Smooth muscle cell (in vitro differentiated cells): ENCODE measurements around the gene HS6ST3. TPM values are rescaled to one million over a fixed set of nuclear protein-coding genes. Genes with fewer than 3 reads are reported as not detected.

Experiments used
- DNase-seq: peaks from one replicate; lab custom pipeline; 2025; ENCODE audit not compliant: unreplicated experiment; lab: John Stamatoyannopoulos, UW
- H2AFZ ChIP-seq: fragments of 200-600 bp; sonication (generic); 2 replicates; pipeline ENCODE4 v1.6.0; 2016; ENCODE audit warnings: antibody characterized with exemption, low read depth, mild to moderate bottlenecking
- H3F3A ChIP-seq: fragments of 200-600 bp; sonication (generic); 2 replicates; pipeline ENCODE4 v1.6.0; 2017; ENCODE audit warnings: antibody characterized with exemption, low read depth
- H3K27ac ChIP-seq: fragments of 200-600 bp; sonication (generic); 2 replicates; pipeline ENCODE4 v1.5.1; 2016; ENCODE audit warnings: low read depth, mild to moderate bottlenecking
- H3K27me3 ChIP-seq: fragments of 200-600 bp; sonication (generic); 2 replicates; pipeline ENCODE4 v1.6.1; 2016; ENCODE audit warnings: low read depth, mild to moderate bottlenecking
- H3K36me3 ChIP-seq: fragments of 200-600 bp; sonication (generic); 2 replicates; pipeline ENCODE4 v1.5.1; 2016; ENCODE audit warnings: low read depth
- H3K4me1 ChIP-seq: fragments of 200-600 bp; sonication (generic); 2 replicates; pipeline ENCODE4 v1.5.1; 2016; ENCODE audit warnings: low read depth
- H3K4me2 ChIP-seq: fragments of 200-600 bp; sonication (generic); 2 replicates; pipeline ENCODE4 v1.6.0; 2016; ENCODE audit warnings: mild to moderate bottlenecking
- H3K4me3 ChIP-seq: fragments of 200-600 bp; sonication (generic); 2 replicates; pipeline ENCODE4 v1.5.1; 2016; ENCODE audit warnings: mild to moderate bottlenecking
- H3K79me2 ChIP-seq: fragments of 200-600 bp; sonication (generic); 2 replicates; pipeline ENCODE4 v1.6.0; 2016; ENCODE audit warnings: low read depth, mild to moderate bottlenecking
- H3K9ac ChIP-seq: fragments of 200-600 bp; sonication (generic); 2 replicates; pipeline ENCODE4 v1.6.0; 2016; ENCODE audit warnings: low read depth
- H3K9me3 ChIP-seq: fragments of 200-600 bp; sonication (generic); replicated peaks from 2 replicates; pipeline ENCODE4 v1.5.1; 2016; ENCODE audit warnings: low read depth
- H4K20me1 ChIP-seq: fragments of 200-600 bp; sonication (generic); 2 replicates; pipeline ENCODE4 v1.6.0; 2016; ENCODE audit warnings: low read depth
- WGBS: methylation state at CpG from one replicate; pipeline ENCODE4 v1.1.7; 2016; ENCODE audit warnings: low lambda C conversion rate; 5-methylcytosine and 5-hydroxymethylcytosine counted together
- polyA plus RNA-seq: library from polyadenylated mRNA; unstranded; fragments of >200 nt; fragmentation: Nextera tagmentation; extraction: Ambion mirVana; gene quantifications from 2 replicates; pipeline ENCODE4 v1.2.1, GENCODE V29; 2016
- total RNA-seq: library from RNA; depleted of rRNA; stranded (reverse); fragments of >200 nt; gene quantifications from 2 replicates; pipeline ENCODE4 v1.2.3, GENCODE V29; 2014
- TF ChIP-seq, protein P1 (sequence below): fragments of 200-600 bp; sonication (generic); IDR thresholded peaks from 2 replicates; pipeline ENCODE4 v1.5.1; 2017; ENCODE audit warnings: borderline replicate concordance, mild to moderate bottlenecking, antibody characterized with exemption; ENCODE audit not compliant: insufficient read depth, poor library complexity, severe bottlenecking

Gene HS6ST3
- total and polyA plus RNA-seq, 2 experiments from 2014 or later: 0.09 TPM; not detected in 1

DNA sequence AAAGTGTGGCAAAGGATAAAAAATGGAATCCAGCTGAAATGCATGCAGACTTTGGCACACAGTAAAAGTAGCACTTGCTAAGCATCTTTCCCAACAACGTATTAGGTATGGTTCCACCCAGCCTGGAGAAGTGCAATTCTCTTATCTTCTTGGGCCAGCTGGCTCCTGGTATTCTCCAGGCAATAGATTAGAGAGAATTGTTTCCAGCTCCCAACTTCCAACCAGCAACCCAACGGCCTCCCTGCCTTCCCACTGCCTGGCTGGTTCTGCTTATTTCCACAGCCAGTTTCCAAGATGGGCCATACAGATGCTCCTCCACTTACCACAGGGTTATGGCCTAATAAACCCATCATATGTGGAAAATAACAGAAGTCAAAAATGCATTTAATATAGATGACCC, 771.0 kb downstream of the HS6ST3 start:
- Histone ChIP-seq H4K20me1 (no peaks in the 10 kb centered on the region), H3K4me3 (no peak overlapping the region), H3K27ac (no peak overlapping the region), H3K79me2 (no peaks in the 10 kb centered on the region), H2AFZ (no peak overlapping the region), H3K4me2 (no peak overlapping the region), H3F3A (no peaks in the 10 kb centered on the region), H3K9ac (no peak overlapping the region), H3K4me1 (no peaks in the 10 kb centered on the region), H3K36me3 (no peaks in the 10 kb centered on the region), H3K9me3 (no peaks in the 10 kb centered on the region), H3K27me3 (no peaks in the 10 kb centered on the region)
- TF ChIP-seq, protein P1, sequence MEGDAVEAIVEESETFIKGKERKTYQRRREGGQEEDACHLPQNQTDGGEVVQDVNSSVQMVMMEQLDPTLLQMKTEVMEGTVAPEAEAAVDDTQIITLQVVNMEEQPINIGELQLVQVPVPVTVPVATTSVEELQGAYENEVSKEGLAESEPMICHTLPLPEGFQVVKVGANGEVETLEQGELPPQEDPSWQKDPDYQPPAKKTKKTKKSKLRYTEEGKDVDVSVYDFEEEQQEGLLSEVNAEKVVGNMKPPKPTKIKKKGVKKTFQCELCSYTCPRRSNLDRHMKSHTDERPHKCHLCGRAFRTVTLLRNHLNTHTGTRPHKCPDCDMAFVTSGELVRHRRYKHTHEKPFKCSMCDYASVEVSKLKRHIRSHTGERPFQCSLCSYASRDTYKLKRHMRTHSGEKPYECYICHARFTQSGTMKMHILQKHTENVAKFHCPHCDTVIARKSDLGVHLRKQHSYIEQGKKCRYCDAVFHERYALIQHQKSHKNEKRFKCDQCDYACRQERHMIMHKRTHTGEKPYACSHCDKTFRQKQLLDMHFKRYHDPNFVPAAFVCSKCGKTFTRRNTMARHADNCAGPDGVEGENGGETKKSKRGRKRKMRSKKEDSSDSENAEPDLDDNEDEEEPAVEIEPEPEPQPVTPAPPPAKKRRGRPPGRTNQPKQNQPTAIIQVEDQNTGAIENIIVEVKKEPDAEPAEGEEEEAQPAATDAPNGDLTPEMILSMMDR: no peak
- no peak for DNase-seq
- 77% methylated on average over 2 of the region's 2 CpGs for WGBS

DNA sequence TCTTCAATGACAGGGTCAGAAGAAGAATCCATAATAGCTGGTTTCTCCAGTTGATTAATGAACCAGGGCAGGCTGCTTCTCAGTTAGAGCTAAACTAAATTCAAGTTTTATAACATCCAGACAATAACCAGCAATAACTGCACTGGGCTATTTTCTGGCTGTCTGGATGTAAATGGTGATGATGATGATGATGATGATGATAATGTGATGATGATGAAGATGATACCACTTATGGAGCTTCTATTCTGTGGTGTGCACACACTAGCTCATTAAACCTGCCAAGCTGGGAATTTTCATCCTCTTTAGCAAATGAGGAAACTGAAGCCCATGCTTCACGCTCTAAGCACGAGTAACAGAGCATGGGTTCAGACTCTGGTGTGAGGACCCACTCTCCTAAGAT, 772.2 kb downstream of the HS6ST3 start:
- Histone ChIP-seq H3K79me2 (no peaks in the 10 kb centered on the region), H3K4me2 (no peak overlapping the region), H3K27ac (no peak overlapping the region), H3K4me3 (no peak overlapping the region), H3K9me3 (no peaks in the 10 kb centered on the region), H3K27me3 (no peaks in the 10 kb centered on the region), H4K20me1 (no peaks in the 10 kb centered on the region), H3K4me1 (no peaks in the 10 kb centered on the region), H3K9ac (no peak overlapping the region), H3F3A (no peaks in the 10 kb centered on the region), H2AFZ (no peak overlapping the region), H3K36me3 (no peaks in the 10 kb centered on the region)
- WGBS: 85% methylated on average over 2 of the region's 2 CpGs
- TF ChIP-seq, protein P1: no peak
- DNase-seq: no peak

DNA sequence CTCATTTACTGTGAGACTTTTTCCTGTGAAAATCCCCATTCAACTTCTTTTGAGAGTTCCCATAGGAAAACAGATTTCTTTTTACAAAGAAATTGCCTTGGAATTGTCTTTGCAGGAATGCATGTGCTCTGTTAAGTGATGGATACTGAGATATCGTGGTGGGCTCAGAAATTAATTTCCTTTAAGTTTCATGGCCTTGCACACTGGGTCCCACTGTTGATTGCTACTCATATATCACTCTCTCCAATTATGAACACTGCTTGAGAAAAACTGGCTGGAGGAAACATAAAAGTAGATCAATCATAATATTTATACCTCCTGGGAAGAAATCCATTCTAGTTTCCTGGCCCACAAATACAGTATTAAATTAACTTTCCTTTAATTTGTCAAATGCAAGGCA, 773.1 kb downstream of the HS6ST3 start:
- H3K4me3 ChIP-seq: no peak overlapping the region
- TF ChIP-seq, protein P1: no peak
- H3K4me2 ChIP-seq: no peak overlapping the region
- no peak overlapping the region for H3K9ac ChIP-seq
- H3K4me1 ChIP-seq: no peaks in the 10 kb centered on the region
- H2AFZ ChIP-seq: no peak overlapping the region
- WGBS: 85% methylated on average over 1 of the region's 1 CpG
- no peaks in the 10 kb centered on the region for H3K79me2 ChIP-seq
- H3K27ac ChIP-seq: no peak overlapping the region
- H3F3A ChIP-seq: no peaks in the 10 kb centered on the region
- H3K27me3 ChIP-seq: no peaks in the 10 kb centered on the region
- no peaks in the 10 kb centered on the region for H3K36me3 ChIP-seq
- DNase-seq: no peak
- H3K9me3 ChIP-seq: no peaks in the 10 kb centered on the region
- no peaks in the 10 kb centered on the region for H4K20me1 ChIP-seq

DNA sequence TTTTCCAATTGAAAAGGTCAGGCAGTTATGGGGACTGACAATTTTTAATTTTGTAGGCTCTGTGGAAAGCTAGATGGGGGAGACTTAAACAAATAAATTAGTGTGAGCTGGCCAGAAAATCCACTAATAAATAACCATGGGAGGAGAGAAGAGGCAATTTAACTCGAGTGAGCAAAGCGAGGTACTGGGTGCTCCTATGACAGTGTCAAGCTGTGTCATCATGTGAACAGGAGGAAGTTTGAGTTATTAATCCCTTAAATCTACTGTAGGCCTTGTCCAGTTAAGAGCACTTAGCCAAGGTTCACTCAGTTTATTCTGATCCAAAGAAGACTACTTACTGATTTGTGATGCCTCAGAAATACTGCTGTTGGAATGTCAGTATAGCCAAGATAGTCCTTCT, 781.6 kb downstream of the HS6ST3 start:
- no peaks in the 10 kb centered on the region for H3K27me3 ChIP-seq
- H3K9me3 ChIP-seq: no peaks in the 10 kb centered on the region
- no peak overlapping the region for H3K4me3 ChIP-seq
- H3K4me1 ChIP-seq: no peaks in the 10 kb centered on the region
- H3K36me3 ChIP-seq: no peaks in the 10 kb centered on the region
- TF ChIP-seq, protein P1: no peak
- no peaks in the 10 kb centered on the region for H3K79me2 ChIP-seq
- 84% methylated on average over 2 of the region's 2 CpGs for WGBS
- H3K27ac ChIP-seq: no peak overlapping the region
- no peak overlapping the region for H3K4me2 ChIP-seq
- H4K20me1 ChIP-seq: no peaks in the 10 kb centered on the region
- H3K9ac ChIP-seq: no peak overlapping the region
- DNase-seq: no peak
- no peak overlapping the region for H2AFZ ChIP-seq
- no peaks in the 10 kb centered on the region for H3F3A ChIP-seq
